ENCODE measurements around the gene IL16. TPM values are rescaled to one million over a fixed set of nuclear protein-coding genes. Genes with fewer than 3 reads are reported as not detected.

Gene IL16
- total and polyA plus RNA-seq, 2 donors (not counting 1 experiment from before 2014, with no cell fraction given): 181 to 287 TPM

DNA sequence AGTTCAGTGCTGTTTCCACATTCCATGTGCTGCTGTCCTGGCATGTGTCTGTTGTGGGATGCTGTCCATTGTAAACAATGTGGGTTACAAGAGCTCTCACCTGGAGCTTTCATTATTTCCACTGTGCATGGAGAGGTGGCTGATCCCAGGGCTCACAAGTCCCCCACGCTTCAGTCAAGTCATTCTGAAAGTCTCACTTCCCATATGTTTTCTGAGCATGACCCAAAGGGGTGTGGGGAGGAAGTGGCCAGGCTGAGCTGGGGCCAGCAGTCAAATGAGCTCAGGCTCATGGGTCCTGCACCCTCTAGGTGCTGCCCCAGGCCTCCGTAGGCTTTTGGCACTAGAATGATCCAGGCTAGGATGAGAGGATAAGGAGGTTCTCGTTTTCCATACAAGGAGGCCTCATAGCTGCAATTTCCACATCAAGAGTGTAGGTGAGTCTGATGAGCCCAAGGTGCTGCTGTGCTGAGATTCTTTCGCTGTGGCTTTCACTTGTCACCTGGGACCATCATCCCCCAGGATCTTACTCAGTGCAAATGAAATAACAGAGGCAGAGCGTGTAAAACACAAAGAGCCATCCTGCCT lies 105.2 kb downstream of the IL16 start:
- ATAC-seq (ENCODE audit: low read depth) (peak; percentile 73), DNase-seq (peak; percentile 84)
- Mint-ChIP-seq H3K4me3 (peak overlapping the region; percentile 100), H3K4me1 (peaks cover 92% of the 10 kb centered on the region), H3K27me3 (no peaks in the 10 kb centered on the region), H3K27ac (peak overlapping the region; percentile 98), H3K9me3 (ENCODE audit: insufficient read depth) (no peaks in the 10 kb centered on the region)
- Histone ChIP-seq H3K4me3 (ENCODE audit: control extremely low read depth in 1 of 5, extremely low read depth in 1 of 5, insufficient read depth in 1 of 5, low read depth in 2 of 5, low read length in 4 of 5) (peak overlapping the region; percentile 79 to 100 (median 87)), H3K4me1 (ENCODE audit: control insufficient read depth in 2 of 2, insufficient read depth in 2 of 2, low read length in 2 of 2) (peaks cover 70 to 92% of the 10 kb centered on the region in 2 donors), H3K4me2 (replicated peaks; ENCODE audit: low read depth, low read length, poor library complexity, severe bottlenecking) (peak overlapping the region; percentile 93), H3K36me3 (replicated peaks in 1 of 2; ENCODE audit: control extremely low read depth in 1 of 2, control insufficient read depth in 1 of 2, extremely low read depth in 1 of 2, insufficient read depth in 2 of 2, low read length in 1 of 2) (peaks cover 22 to 98% of the 10 kb centered on the region in 2 experiments), H3K9ac (ENCODE audit: low read length) (peak overlapping the region; percentile 95), H4K20me1 (ENCODE audit: control insufficient read depth, insufficient read depth, low read length, poor library complexity, severe bottlenecking) (peaks cover 78% of the 10 kb centered on the region), H3K9me3 (ENCODE audit: control extremely low read depth in 1 of 3, control insufficient read depth in 2 of 3, insufficient read depth in 1 of 3, low read length in 2 of 3) (no peaks in the 10 kb centered on the region), H3K79me2 (ENCODE audit: control insufficient read depth, insufficient read depth, low read length) (peaks cover 98% of the 10 kb centered on the region), H2AFZ (ENCODE audit: insufficient read depth, low read depth, low read length, poor library complexity, severe bottlenecking) (no peak overlapping the region), H3K27ac (ENCODE audit: low read length in 2 of 2) (peak overlapping the region; percentile 95 to 98), H3K27me3 (replicated peaks in 1 of 4; ENCODE audit: control extremely low read depth in 1 of 4, control insufficient read depth in 3 of 4, insufficient read depth in 4 of 4, low read length in 3 of 4) (no peaks in the 10 kb centered on the region)
- POLR2A ChIA-PET: interaction anchor here (0.8 to 6.5 kb wide), 6 partner anchors 8 to 27 kb away, joined by 3 to 60 read pairs (median 6); partner anchors contain the start of gene STARD5
- TF ChIP-seq EZH2 (IDR thresholded peaks at IDR 0.05; ENCODE audit: borderline replicate concordance, insufficient read depth, low read depth, low read length, poor library complexity, severe bottlenecking) (no peak), CTCF (IDR thresholded peaks at IDR 0.05) (no peak)
- CTCF ChIA-PET: interaction anchor here (0.7 to 6.2 kb wide), 18 partner anchors 8 to 102 kb away, joined by 3 to 46 read pairs (median 4); no protein-coding TSS in a partner anchor
- intact Hi-C loops (cut with micrococcal nuclease): loop anchor here (1.0 to 2.0 kb wide), 4 partner anchors 9 to 22 kb away; partner anchors contain the start of gene STARD5
- WGBS (ENCODE audit: insufficient coverage): 19% methylated on average over 4 of the region's 5 CpGs

DNA sequence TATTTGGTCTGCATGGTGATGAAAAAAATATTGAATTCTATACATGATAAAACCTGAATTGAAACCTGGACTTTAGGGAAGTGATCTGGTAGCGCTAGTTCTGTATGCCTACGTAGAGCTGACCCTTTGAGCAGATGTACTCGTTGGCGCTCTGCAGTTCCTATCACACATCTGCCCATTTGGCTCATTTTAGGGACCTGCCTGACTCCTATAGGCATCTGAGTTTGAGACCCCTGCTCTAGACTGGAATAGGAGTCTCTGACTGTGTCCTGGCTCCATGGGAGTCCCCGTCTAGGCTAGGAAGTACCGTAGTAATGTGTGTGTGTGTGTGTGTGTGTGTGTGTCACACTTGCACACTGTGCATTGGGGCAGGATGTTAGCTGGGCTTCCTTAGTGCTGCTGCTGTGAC lies 106.0 kb downstream of the IL16 start:
- Mint-ChIP-seq H3K4me3 (peak overlapping the region; percentile 100), H3K4me1 (peaks cover 93% of the 10 kb centered on the region), H3K27me3 (no peaks in the 10 kb centered on the region), H3K27ac (peak overlapping the region; percentile 98), H3K9me3 (ENCODE audit: insufficient read depth) (no peaks in the 10 kb centered on the region)
- peaks cover 77 to 99% of the 10 kb centered on the region in 2 donors for H3K4me1 ChIP-seq (ENCODE audit: control insufficient read depth in 2 of 2, insufficient read depth in 2 of 2, low read length in 2 of 2)
- H3K27ac ChIP-seq (ENCODE audit: low read length in 2 of 2): peak overlapping the region; percentile 95 to 98
- H3K4me3 ChIP-seq (ENCODE audit: control extremely low read depth in 1 of 5, extremely low read depth in 1 of 5, insufficient read depth in 1 of 5, low read depth in 2 of 5, low read length in 4 of 5): peak overlapping the region; percentile 28 to 95 (median 87)
- WGBS (ENCODE audit: insufficient coverage): 6% methylated on average over 3 of the region's 6 CpGs
- no peaks in the 10 kb centered on the region for H3K9me3 ChIP-seq (ENCODE audit: control extremely low read depth in 1 of 3, control insufficient read depth in 2 of 3, insufficient read depth in 1 of 3, low read length in 2 of 3)
- H3K27me3 ChIP-seq (replicated peaks in 1 of 4; ENCODE audit: control extremely low read depth in 1 of 4, control insufficient read depth in 3 of 4, insufficient read depth in 4 of 4, low read length in 3 of 4): no peaks in the 10 kb centered on the region
- peak overlapping the region; percentile 93 for H3K4me2 ChIP-seq (replicated peaks; ENCODE audit: low read depth, low read length, poor library complexity, severe bottlenecking)
- peaks cover 98% of the 10 kb centered on the region for H3K79me2 ChIP-seq (ENCODE audit: control insufficient read depth, insufficient read depth, low read length)
- intact Hi-C loops (cut with micrococcal nuclease): loop anchor here (1.0 to 2.0 kb wide), 4 partner anchors 9 to 22 kb away; partner anchors contain the start of gene STARD5
- ChIA-PET POLR2A (interaction anchor here (1.5 to 6.5 kb wide), 3 partner anchors 7 to 27 kb away, joined by 4 to 60 read pairs (median 59); no protein-coding TSS in a partner anchor), CTCF (interaction anchor here (0.7 to 6.2 kb wide), 15 partner anchors 7 to 101 kb away, joined by 3 to 46 read pairs (median 5); no protein-coding TSS in a partner anchor)
- H3K36me3 ChIP-seq (replicated peaks in 1 of 2; ENCODE audit: control extremely low read depth in 1 of 2, control insufficient read depth in 1 of 2, extremely low read depth in 1 of 2, insufficient read depth in 2 of 2, low read length in 1 of 2): peaks cover 22 to 99% of the 10 kb centered on the region in 2 experiments
- DNase-seq: peak; percentile 81
- no peak overlapping the region for H2AFZ ChIP-seq (ENCODE audit: insufficient read depth, low read depth, low read length, poor library complexity, severe bottlenecking)
- TF ChIP-seq EZH2 (IDR thresholded peaks at IDR 0.05; ENCODE audit: borderline replicate concordance, insufficient read depth, low read depth, low read length, poor library complexity, severe bottlenecking) (no peak), CTCF (IDR thresholded peaks at IDR 0.05) (no peak)
- peak; percentile 44 for ATAC-seq (ENCODE audit: low read depth)
- peak overlapping the region; percentile 95 for H3K9ac ChIP-seq (ENCODE audit: low read length)
- H4K20me1 ChIP-seq (ENCODE audit: control insufficient read depth, insufficient read depth, low read length, poor library complexity, severe bottlenecking): peaks cover 86% of the 10 kb centered on the region
